GM08714 (cell line): ENCODE results near the gene AKAP12.

Experiments
- H3K4me3 ChIP-seq: fragments of 200-500 bp; sonication (Bioruptor generic); 2 replicates; pipeline ENCODE4 v1.5.1; 2014; ENCODE audit warnings: mild to moderate bottlenecking, low read length, inconsistent platforms
- ZNF274 ChIP-seq: IDR thresholded peaks from 2 replicates; pipeline ENCODE4 v1.6.1; 2012; ENCODE audit warnings: mild to moderate bottlenecking, low read depth, low read length

AKAP12 gene

GRCh38 chr6:151284012-151284411 lies 44.2 kb downstream of the AKAP12 start:
- no peak overlapping the region for H3K4me3 ChIP-seq
- TF ChIP-seq ZNF274 = no peak

- no peak for TF ChIP-seq ZNF274
- H3K4me3 ChIP-seq = no peak overlapping the region
Observed at GRCh38 chr6:151284548-151285017, 44.8 kb downstream of the AKAP12 start.

GRCh38 chr6:151285122-151285521 lies 45.4 kb downstream of the AKAP12 start:
- no peak for TF ChIP-seq ZNF274
- H3K4me3 ChIP-seq = no peak overlapping the region

- H3K4me3 ChIP-seq = no peak overlapping the region
- no peak for TF ChIP-seq ZNF274
Observed at GRCh38 chr6:151286214-151286613, 46.4 kb downstream of the AKAP12 start.

- H3K4me3 ChIP-seq = no peak overlapping the region
- TF ChIP-seq ZNF274 = no peak
Observed at GRCh38 chr6:151288712-151289398, 49.1 kb downstream of the AKAP12 start.

GRCh38 chr6:151289399-151290007 lies 49.7 kb downstream of the AKAP12 start:
- H3K4me3 ChIP-seq = no peak overlapping the region
- no peak for TF ChIP-seq ZNF274

GRCh38 chr6:151290877-151291721 lies 51.3 kb downstream of the AKAP12 start:
- H3K4me3 ChIP-seq = no peak overlapping the region
- TF ChIP-seq ZNF274 = no peak

- no peak overlapping the region for H3K4me3 ChIP-seq
- no peak for TF ChIP-seq ZNF274
Observed at GRCh38 chr6:151291722-151292059, 51.9 kb downstream of the AKAP12 start.

GRCh38 chr6:151292974-151293687 lies 53.4 kb downstream of the AKAP12 start:
- TF ChIP-seq ZNF274 = no peak

GRCh38 chr6:151293688-151294016 lies 53.9 kb downstream of the AKAP12 start:
- TF ChIP-seq ZNF274 = no peak
- H3K4me3 ChIP-seq = no peak overlapping the region

More at GRCh38 chr6:151292974-151293687, 53.4 kb downstream of the AKAP12 start:
- no peak overlapping the region for H3K4me3 ChIP-seq

- TF ChIP-seq ZNF274 = no peak
- H3K4me3 ChIP-seq = no peak overlapping the region
Observed at GRCh38 chr6:151294561-151295101, 54.9 kb downstream of the AKAP12 start.

- no peak overlapping the region for H3K4me3 ChIP-seq
- no peak for TF ChIP-seq ZNF274
Observed at GRCh38 chr6:151297886-151298285, 58.1 kb downstream of the AKAP12 start.

GRCh38 chr6:151299011-151299410 lies 59.2 kb downstream of the AKAP12 start:
- no peak for TF ChIP-seq ZNF274
- no peak overlapping the region for H3K4me3 ChIP-seq
